Keratinocyte (primary cell): Measurements from ENCODE around the gene CPNE9. TPM values are rescaled to one million over a fixed set of nuclear protein-coding genes. Genes with fewer than 3 reads are reported as not detected.

Experiments used
- DNase-seq: peaks from one replicate; pipeline ENCODE4 v3.0.0-alpha.2; 2011; ENCODE audit warnings: low read depth, missing footprints, low spot score
- FAIRE-seq: peaks from 2 replicates; lab custom pipeline; 2011; peaks lifted over from hg19 to GRCh38; lab: Jason Lieb, UNC
- H2AFZ ChIP-seq: 2 replicates; pipeline ENCODE4 v1.6.0; 2012; ENCODE audit warnings: low read length, control low read depth, inconsistent platforms; ENCODE audit not compliant: control insufficient read depth
- H3K27ac ChIP-seq: 2 replicates; pipeline ENCODE4 v1.5.1; 2011; ENCODE audit warnings: low read length; ENCODE audit not compliant: control insufficient read depth, insufficient read depth
- H3K27me3 ChIP-seq: 3 replicates; pipeline ENCODE4 v1.6.0; 2011; ENCODE audit warnings: low read length; ENCODE audit not compliant: control insufficient read depth, insufficient read depth; ENCODE audit errors: extremely low read depth
- H3K36me3 ChIP-seq, 2 experiments: 2 replicates in 1 of 2; 3 replicates in 1 of 2; pipeline ENCODE4 v1.5.1; 2011; ENCODE audit warnings: low read length in 2 of 2, mild to moderate bottlenecking in 1 of 2; ENCODE audit not compliant: control insufficient read depth in 2 of 2, insufficient read depth in 2 of 2; ENCODE audit errors: extremely low read depth in 1 of 2
- H3K4me1 ChIP-seq: 3 replicates; pipeline ENCODE4 v1.5.1; 2011; ENCODE audit warnings: low read length; ENCODE audit not compliant: control insufficient read depth, insufficient read depth; ENCODE audit errors: extremely low read depth
- H3K4me2 ChIP-seq: 3 replicates; pipeline ENCODE4 v1.6.0; 2011; ENCODE audit warnings: low read depth, low read length; ENCODE audit not compliant: control insufficient read depth, insufficient read depth; ENCODE audit errors: extremely low read depth
- H3K4me3 ChIP-seq, 3 experiments: fragments of 200-600 bp in 1 of 3; sonication (generic) in 1 of 3; 2 replicates in 2 of 3; 3 replicates in 1 of 3; pipeline ENCODE4 v1.5.1; 2011 to 2016; ENCODE audit warnings: low read length in 3 of 3, mild to moderate bottlenecking in 3 of 3, control low read depth in 2 of 3, inconsistent platforms in 1 of 3, low read depth in 1 of 3, mixed read lengths in 1 of 3, mixed run types in 1 of 3, moderate library complexity in 1 of 3; ENCODE audit not compliant: control insufficient read depth in 2 of 3, insufficient read depth in 2 of 3; ENCODE audit errors: extremely low read depth in 1 of 3
- H3K79me2 ChIP-seq: 2 replicates; pipeline ENCODE4 v1.6.0; 2012; ENCODE audit warnings: low read length; ENCODE audit not compliant: control insufficient read depth, insufficient read depth
- H3K9ac ChIP-seq: 3 replicates; pipeline ENCODE4 v1.6.0; 2011; ENCODE audit warnings: low read length; ENCODE audit not compliant: control insufficient read depth, insufficient read depth; ENCODE audit errors: extremely low read depth
- H3K9me1 ChIP-seq: 3 replicates; pipeline ENCODE4 v1.6.0; 2011; ENCODE audit warnings: low read length; ENCODE audit not compliant: control insufficient read depth, insufficient read depth; ENCODE audit errors: extremely low read depth
- H3K9me3 ChIP-seq: 2 replicates; pipeline ENCODE4 v1.5.1; 2012; ENCODE audit warnings: low read depth, low read length; ENCODE audit not compliant: control insufficient read depth
- H4K20me1 ChIP-seq: 3 replicates; pipeline ENCODE4 v1.6.0; 2011; ENCODE audit warnings: low read length; ENCODE audit not compliant: control insufficient read depth, insufficient read depth; ENCODE audit errors: extremely low read depth
- EZH2 ChIP-seq: IDR thresholded peaks from one replicate; pipeline ENCODE4 v1.6.1; 2012; ENCODE audit warnings: inconsistent platforms, mild to moderate bottlenecking, low read length, moderate library complexity
- dilution Hi-C: fragments of 300-500 bp; cut with MboI; formaldehyde crosslinking; loops from one replicate; pipeline ENCODE4 v1.7.0; 2020; ENCODE audit warnings: low sequenced_read_pairs; ENCODE audit not compliant: extremely low pct_ligation_motif_present
- polyA plus RNA-seq, 5 experiments: library from polyadenylated mRNA; depleted of rRNA in 3 of 5; stranded (reverse) in 3 of 5; stranded (forward) in 1 of 5; unstranded in 1 of 5; fragments of >200 nt; gene quantifications; 1 replicate in 1 of 5; 2 replicates in 3 of 5; 3 replicates in 1 of 5; pipeline versions ENCODE4 v1.2.1 to v1.2.3, GENCODE V29; 2011 to 2012; ENCODE audit warnings: missing spikeins in 2 of 5, low read depth in 1 of 5, low replicate concordance in 1 of 5
- TF ChIP-seq, protein P1 (sequence below), 3 experiments: IDR thresholded peaks in 1 of 3; conservative IDR thresholded peaks in 1 of 3; optimal IDR thresholded peaks in 1 of 3; 2 replicates in 2 of 3; 3 replicates in 1 of 3; pipeline versions ENCODE3 to v1.5.1; 2011; ENCODE audit warnings: low read length in 3 of 3, mild to moderate bottlenecking in 3 of 3, moderate library complexity in 2 of 3, control low read depth in 1 of 3, inconsistent platforms in 1 of 3; ENCODE audit not compliant: insufficient read depth in 2 of 3; ENCODE audit errors: extremely low read depth in 1 of 3

Gene CPNE9
- polyA plus RNA-seq, 1 donor (not counting 4 experiments of a cell fraction or from before 2014, with no cell fraction given) = not detected

DNA sequence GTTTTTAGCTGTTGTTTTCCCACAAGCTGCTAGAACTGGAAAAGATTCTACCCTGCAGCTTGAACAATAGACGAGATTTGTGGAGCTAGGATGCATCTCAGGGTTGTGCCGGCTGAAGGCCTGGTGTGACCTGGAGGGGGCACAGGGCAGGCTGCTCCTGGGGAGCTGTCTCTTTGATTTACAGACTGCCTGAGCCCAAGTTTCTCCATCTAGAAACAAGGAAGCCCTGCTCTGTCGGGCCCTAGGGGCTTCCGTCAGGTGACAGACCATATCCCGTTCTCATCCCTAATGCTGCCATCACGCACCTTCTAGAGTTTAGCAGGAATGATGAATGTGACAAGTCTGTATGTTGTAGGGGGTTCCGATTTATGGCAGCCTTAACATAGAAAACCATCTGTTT, 7.9 kb upstream of the CPNE9 start:
- H3K79me2 ChIP-seq = no peaks in the 10 kb centered on the region
- no peaks in the 10 kb centered on the region for H4K20me1 ChIP-seq
- no peak overlapping the region for H3K4me2 ChIP-seq
- peaks cover 8 to 26% of the 10 kb centered on the region in 2 experiments for H3K36me3 ChIP-seq
- no peak overlapping the region for H2AFZ ChIP-seq
- dilution Hi-C loops = no loop called here
- no peaks in the 10 kb centered on the region for H3K4me1 ChIP-seq
- H3K27ac ChIP-seq = no peak overlapping the region
- FAIRE-seq (no peak), DNase-seq (no peak)
- H3K9me3 ChIP-seq = no peaks in the 10 kb centered on the region
- no peaks in the 10 kb centered on the region for H3K9me1 ChIP-seq
- no peaks in the 10 kb centered on the region for H3K27me3 ChIP-seq
- no peak for TF ChIP-seq EZH2
- TF ChIP-seq, protein P1, sequence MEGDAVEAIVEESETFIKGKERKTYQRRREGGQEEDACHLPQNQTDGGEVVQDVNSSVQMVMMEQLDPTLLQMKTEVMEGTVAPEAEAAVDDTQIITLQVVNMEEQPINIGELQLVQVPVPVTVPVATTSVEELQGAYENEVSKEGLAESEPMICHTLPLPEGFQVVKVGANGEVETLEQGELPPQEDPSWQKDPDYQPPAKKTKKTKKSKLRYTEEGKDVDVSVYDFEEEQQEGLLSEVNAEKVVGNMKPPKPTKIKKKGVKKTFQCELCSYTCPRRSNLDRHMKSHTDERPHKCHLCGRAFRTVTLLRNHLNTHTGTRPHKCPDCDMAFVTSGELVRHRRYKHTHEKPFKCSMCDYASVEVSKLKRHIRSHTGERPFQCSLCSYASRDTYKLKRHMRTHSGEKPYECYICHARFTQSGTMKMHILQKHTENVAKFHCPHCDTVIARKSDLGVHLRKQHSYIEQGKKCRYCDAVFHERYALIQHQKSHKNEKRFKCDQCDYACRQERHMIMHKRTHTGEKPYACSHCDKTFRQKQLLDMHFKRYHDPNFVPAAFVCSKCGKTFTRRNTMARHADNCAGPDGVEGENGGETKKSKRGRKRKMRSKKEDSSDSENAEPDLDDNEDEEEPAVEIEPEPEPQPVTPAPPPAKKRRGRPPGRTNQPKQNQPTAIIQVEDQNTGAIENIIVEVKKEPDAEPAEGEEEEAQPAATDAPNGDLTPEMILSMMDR (optimal IDR thresholded peaks at IDR 0.05 in 1 of 3, IDR thresholded peaks at IDR 0.05 in 1 of 3, conservative IDR thresholded peaks at IDR 0.05 in 1 of 3; ENCODE audit: extremely low read depth in 1 of 3, insufficient read depth in 2 of 3, low read length in 3 of 3) = no peak
- no peak overlapping the region for H3K4me3 ChIP-seq
- H3K9ac ChIP-seq = no peak overlapping the region

DNA sequence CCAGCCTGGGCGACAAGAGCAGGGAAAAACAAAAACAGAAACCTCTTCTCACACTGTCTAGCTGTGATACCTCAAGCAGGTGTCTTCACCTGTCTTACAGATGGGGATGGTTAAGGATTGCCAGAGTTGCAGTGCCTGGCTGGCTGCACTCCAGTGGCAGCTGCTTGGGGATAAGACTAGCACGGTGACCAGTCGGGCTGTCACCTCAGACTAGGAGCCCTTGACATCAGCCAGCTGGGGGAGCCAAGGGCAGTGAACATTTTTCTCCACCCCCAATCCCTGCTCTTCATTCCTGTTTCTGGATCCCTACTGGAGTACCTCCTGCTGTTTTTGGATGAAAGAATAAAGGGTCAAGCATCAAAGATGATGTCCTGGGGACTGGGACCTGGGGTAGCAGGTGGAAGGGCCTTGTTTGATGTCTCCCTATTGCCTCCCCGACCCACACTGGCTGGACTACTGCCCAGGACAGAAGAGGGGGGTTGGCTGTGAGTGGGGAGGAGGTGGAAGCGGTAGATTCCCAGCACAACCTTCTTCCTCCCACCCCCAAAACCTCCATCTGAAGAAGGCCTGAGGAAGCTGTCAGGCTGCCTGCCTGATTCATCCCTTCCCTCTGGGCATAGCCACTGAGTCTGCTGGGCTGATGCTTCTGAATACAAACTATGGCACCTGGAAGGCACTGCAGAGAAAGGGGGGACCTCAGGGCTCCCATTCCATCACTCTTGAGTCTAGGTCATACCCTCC, 7.0 kb upstream of the CPNE9 start:
- H3K79me2 ChIP-seq = no peaks in the 10 kb centered on the region
- FAIRE-seq = no peak
- DNase-seq = no peak
- dilution Hi-C loops = no loop called here
- no peak overlapping the region for H3K9ac ChIP-seq
- H3K4me1 ChIP-seq = peaks cover 5% of the 10 kb centered on the region
- H3K9me1 ChIP-seq = no peaks in the 10 kb centered on the region
- no peak overlapping the region for H3K27ac ChIP-seq
- H3K4me2 ChIP-seq = no peak overlapping the region
- TF ChIP-seq, protein P1 (optimal IDR thresholded peaks at IDR 0.05 in 1 of 3, IDR thresholded peaks at IDR 0.05 in 1 of 3, conservative IDR thresholded peaks at IDR 0.05 in 1 of 3; ENCODE audit: extremely low read depth in 1 of 3, insufficient read depth in 2 of 3, low read length in 3 of 3) = no peak
- TF ChIP-seq EZH2 = no peak
- no peak overlapping the region for H2AFZ ChIP-seq
- H3K9me3 ChIP-seq = no peaks in the 10 kb centered on the region
- H4K20me1 ChIP-seq = no peaks in the 10 kb centered on the region
- H3K4me3 ChIP-seq = no peak overlapping the region
- H3K36me3 ChIP-seq = peaks cover 4 to 21% of the 10 kb centered on the region in 2 experiments
- no peaks in the 10 kb centered on the region for H3K27me3 ChIP-seq
